Measurements from ENCODE around the gene MOB3A.

DNA sequence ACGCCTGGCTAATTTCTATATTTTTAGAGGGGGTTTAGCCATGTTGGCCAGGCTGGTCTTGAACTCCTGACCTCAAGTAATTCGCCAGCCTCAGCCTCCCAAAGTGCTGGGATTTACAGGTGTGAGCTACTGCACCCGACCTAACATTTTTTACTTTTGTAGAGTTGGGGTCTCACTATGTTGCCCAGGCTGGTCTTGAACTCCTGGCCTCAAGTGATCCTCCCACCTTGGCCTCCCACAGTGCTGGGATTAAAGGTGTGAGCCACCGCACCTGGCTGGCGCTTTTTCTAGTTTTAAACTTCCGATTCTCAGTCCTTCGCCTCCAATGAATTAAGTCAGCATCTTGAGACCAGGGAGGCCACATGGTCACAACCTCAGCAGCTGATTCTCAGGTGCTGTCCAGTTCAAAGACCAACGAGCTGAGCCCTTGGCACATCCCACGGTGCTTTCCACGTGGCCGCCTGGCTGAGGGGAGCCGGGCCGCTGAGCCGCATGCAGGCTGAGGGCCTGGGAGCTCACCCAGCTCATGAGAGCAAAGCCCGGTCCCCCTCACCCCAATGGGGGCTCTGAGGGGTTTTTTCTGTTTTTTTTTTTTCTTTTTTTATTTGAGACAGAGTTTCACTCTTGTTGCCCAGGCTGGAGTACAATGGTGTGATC, 46.2 kb upstream of the MOB3A start:
- TF ChIP-seq, protein P1, sequence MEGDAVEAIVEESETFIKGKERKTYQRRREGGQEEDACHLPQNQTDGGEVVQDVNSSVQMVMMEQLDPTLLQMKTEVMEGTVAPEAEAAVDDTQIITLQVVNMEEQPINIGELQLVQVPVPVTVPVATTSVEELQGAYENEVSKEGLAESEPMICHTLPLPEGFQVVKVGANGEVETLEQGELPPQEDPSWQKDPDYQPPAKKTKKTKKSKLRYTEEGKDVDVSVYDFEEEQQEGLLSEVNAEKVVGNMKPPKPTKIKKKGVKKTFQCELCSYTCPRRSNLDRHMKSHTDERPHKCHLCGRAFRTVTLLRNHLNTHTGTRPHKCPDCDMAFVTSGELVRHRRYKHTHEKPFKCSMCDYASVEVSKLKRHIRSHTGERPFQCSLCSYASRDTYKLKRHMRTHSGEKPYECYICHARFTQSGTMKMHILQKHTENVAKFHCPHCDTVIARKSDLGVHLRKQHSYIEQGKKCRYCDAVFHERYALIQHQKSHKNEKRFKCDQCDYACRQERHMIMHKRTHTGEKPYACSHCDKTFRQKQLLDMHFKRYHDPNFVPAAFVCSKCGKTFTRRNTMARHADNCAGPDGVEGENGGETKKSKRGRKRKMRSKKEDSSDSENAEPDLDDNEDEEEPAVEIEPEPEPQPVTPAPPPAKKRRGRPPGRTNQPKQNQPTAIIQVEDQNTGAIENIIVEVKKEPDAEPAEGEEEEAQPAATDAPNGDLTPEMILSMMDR (IDR thresholded peaks at IDR 0.05; ENCODE audit: low read depth, low read length, missing input control) = no peak
- TF ChIP-seq, protein P2, sequence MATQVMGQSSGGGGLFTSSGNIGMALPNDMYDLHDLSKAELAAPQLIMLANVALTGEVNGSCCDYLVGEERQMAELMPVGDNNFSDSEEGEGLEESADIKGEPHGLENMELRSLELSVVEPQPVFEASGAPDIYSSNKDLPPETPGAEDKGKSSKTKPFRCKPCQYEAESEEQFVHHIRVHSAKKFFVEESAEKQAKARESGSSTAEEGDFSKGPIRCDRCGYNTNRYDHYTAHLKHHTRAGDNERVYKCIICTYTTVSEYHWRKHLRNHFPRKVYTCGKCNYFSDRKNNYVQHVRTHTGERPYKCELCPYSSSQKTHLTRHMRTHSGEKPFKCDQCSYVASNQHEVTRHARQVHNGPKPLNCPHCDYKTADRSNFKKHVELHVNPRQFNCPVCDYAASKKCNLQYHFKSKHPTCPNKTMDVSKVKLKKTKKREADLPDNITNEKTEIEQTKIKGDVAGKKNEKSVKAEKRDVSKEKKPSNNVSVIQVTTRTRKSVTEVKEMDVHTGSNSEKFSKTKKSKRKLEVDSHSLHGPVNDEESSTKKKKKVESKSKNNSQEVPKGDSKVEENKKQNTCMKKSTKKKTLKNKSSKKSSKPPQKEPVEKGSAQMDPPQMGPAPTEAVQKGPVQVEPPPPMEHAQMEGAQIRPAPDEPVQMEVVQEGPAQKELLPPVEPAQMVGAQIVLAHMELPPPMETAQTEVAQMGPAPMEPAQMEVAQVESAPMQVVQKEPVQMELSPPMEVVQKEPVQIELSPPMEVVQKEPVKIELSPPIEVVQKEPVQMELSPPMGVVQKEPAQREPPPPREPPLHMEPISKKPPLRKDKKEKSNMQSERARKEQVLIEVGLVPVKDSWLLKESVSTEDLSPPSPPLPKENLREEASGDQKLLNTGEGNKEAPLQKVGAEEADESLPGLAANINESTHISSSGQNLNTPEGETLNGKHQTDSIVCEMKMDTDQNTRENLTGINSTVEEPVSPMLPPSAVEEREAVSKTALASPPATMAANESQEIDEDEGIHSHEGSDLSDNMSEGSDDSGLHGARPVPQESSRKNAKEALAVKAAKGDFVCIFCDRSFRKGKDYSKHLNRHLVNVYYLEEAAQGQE (IDR thresholded peaks at IDR 0.05) = no peak
- TF ChIP-seq YY1 (IDR thresholded peaks at IDR 0.05) = no peak
- TF ChIP-seq TAF1 (conservative IDR thresholded peaks at IDR 0.05) = no peak
- TF ChIP-seq SP1 (IDR thresholded peaks at IDR 0.05) = no peak
- no peak for TF ChIP-seq RAD21 (IDR thresholded peaks at IDR 0.05)
- TF ChIP-seq, protein P3, sequence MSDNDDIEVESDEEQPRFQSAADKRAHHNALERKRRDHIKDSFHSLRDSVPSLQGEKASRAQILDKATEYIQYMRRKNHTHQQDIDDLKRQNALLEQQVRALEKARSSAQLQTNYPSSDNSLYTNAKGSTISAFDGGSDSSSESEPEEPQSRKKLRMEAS (IDR thresholded peaks at IDR 0.05) = no peak
- TF ChIP-seq JUND (IDR thresholded peaks at IDR 0.05) = no peak
- TF ChIP-seq EGR1 (IDR thresholded peaks at IDR 0.05; ENCODE audit: low read depth in 2 of 2) = no peak
- no peak for TF ChIP-seq GABPA (IDR thresholded peaks at IDR 0.05 in 1 of 2, conservative IDR thresholded peaks at IDR 0.05 in 1 of 2)
- TF ChIP-seq, protein P4, sequence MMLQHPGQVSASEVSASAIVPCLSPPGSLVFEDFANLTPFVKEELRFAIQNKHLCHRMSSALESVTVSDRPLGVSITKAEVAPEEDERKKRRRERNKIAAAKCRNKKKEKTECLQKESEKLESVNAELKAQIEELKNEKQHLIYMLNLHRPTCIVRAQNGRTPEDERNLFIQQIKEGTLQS (IDR thresholded peaks at IDR 0.05) = no peak
- no peak for TF ChIP-seq FOXA1 (IDR thresholded peaks at IDR 0.05)
